HEK293 (cell line): ENCODE measurements around the gene GMPPA.
A peak's percentile ranks its signal among the peaks of the same experiment; 100 is the strongest.

Source experiments
- CTCF ChIA-PET: fragments of 350-600 bp; formaldehyde crosslinking; extraction: SDS; loops from one replicate; lab custom pipeline; 2021; ENCODE audit warnings: antibody characterized with exemption; lab: Yijun Ruan, JAX
- POLR2A ChIA-PET: fragments of 300-600 bp; formaldehyde crosslinking; extraction: SDS; loops from one replicate; lab custom pipeline; 2020; ENCODE audit warnings: antibody characterized with exemption, inconsistent platforms; lab: Yijun Ruan, JAX
- H3K27ac ChIP-seq: fragments of 200-500 bp; sonication (Bioruptor generic); 2 replicates; pipeline ENCODE4 v1.5.1; 2014; ENCODE audit warnings: low read depth, low read length, control low read depth, inconsistent platforms; ENCODE audit errors: extremely low read depth
- H3K36me3 ChIP-seq, 2 experiments: fragments of 200-500 bp in 1 of 2; sonication (Bioruptor generic) in 1 of 2; 1 replicate in 1 of 2; 2 replicates in 1 of 2; pipeline ENCODE4 v1.5.1; 2014 to 2017; ENCODE audit warnings: inconsistent platforms in 2 of 2, low read length in 2 of 2; ENCODE audit not compliant: control insufficient read depth in 2 of 2, insufficient read depth in 1 of 2
- H3K4me1 ChIP-seq: fragments of 200-500 bp; sonication (Bioruptor generic); 2 replicates; pipeline ENCODE4 v1.5.1; 2014; ENCODE audit warnings: mild to moderate bottlenecking, low read length, inconsistent platforms; ENCODE audit not compliant: control insufficient read depth, insufficient read depth
- H3K4me3 ChIP-seq: 2 replicates; pipeline ENCODE4 v1.5.1; 2011; ENCODE audit warnings: low read depth, mild to moderate bottlenecking, control low read depth, low read length, moderate library complexity
- H3K9me3 ChIP-seq: fragments of 200-500 bp; sonication (Bioruptor generic); 2 replicates; pipeline ENCODE4 v1.5.1; 2014; ENCODE audit warnings: low read depth, low read length, inconsistent platforms; ENCODE audit not compliant: control insufficient read depth, insufficient read depth
- GFI1B ChIP-seq: fragments of 450-650 bp; formaldehyde crosslinking; IDR thresholded peaks from 2 replicates; pipeline ENCODE4 v1.5.1; 2016; ENCODE audit warnings: missing biosample characterization, missing genetic modification characterization
- GLIS1 ChIP-seq: fragments of 450-650 bp; formaldehyde crosslinking; IDR thresholded peaks from 2 replicates; pipeline ENCODE4 v1.5.1; 2016; ENCODE audit warnings: missing biosample characterization, missing genetic modification characterization
- RBAK ChIP-seq: fragments of 450-650 bp; formaldehyde crosslinking; IDR thresholded peaks from 2 replicates; pipeline ENCODE4 v1.5.1; 2016; ENCODE audit warnings: missing biosample characterization, missing genetic modification characterization
- SP7 ChIP-seq: fragments of 450-650 bp; formaldehyde crosslinking; IDR thresholded peaks from 2 replicates; pipeline ENCODE4 v1.5.1; 2016; ENCODE audit warnings: missing biosample characterization, missing genetic modification characterization
- YY2 ChIP-seq: fragments of 450-650 bp; formaldehyde crosslinking; IDR thresholded peaks from 2 replicates; pipeline ENCODE4 v1.5.1; 2016; ENCODE audit warnings: missing biosample characterization, missing genetic modification characterization
- ZBTB21 ChIP-seq: fragments of 450-650 bp; formaldehyde crosslinking; IDR thresholded peaks from 2 replicates; pipeline ENCODE4 v1.5.1; 2017; ENCODE audit warnings: missing biosample characterization, missing genetic modification characterization
- ZFP3 ChIP-seq: fragments of 450-650 bp; formaldehyde crosslinking; IDR thresholded peaks from 2 replicates; pipeline ENCODE4 v1.5.1; 2016; ENCODE audit warnings: low read depth, missing biosample characterization, missing genetic modification characterization
- ZNF23 ChIP-seq: fragments of 450-650 bp; formaldehyde crosslinking; IDR thresholded peaks from 2 replicates; pipeline ENCODE4 v1.5.1; 2016; ENCODE audit warnings: missing biosample characterization, missing genetic modification characterization, borderline replicate concordance
- ZNF24 ChIP-seq: fragments of 450-650 bp; formaldehyde crosslinking; IDR thresholded peaks from 2 replicates; pipeline ENCODE4 v1.5.1; 2016; ENCODE audit warnings: missing biosample characterization, missing genetic modification characterization
- ZNF335 ChIP-seq: fragments of 450-650 bp; formaldehyde crosslinking; conservative IDR thresholded peaks from 2 replicates; pipeline ENCODE4 v1.5.1; 2016; ENCODE audit warnings: missing biosample characterization, missing genetic modification characterization
- ZNF366 ChIP-seq: fragments of 450-650 bp; formaldehyde crosslinking; conservative IDR thresholded peaks from 2 replicates; pipeline ENCODE4 v1.5.1; 2016; ENCODE audit warnings: missing biosample characterization, missing genetic modification characterization
- ZNF37A ChIP-seq: fragments of 450-650 bp; IDR thresholded peaks from 2 replicates; pipeline ENCODE4 v1.5.1; 2018; ENCODE audit warnings: missing biosample characterization, missing genetic modification characterization
- ZNF433 ChIP-seq: fragments of 450-650 bp; formaldehyde crosslinking; IDR thresholded peaks from 2 replicates; pipeline ENCODE4 v1.5.1; 2016; ENCODE audit warnings: missing biosample characterization, missing genetic modification characterization, low read depth
- ZNF521 ChIP-seq: fragments of 450-650 bp; formaldehyde crosslinking; IDR thresholded peaks from 2 replicates; pipeline ENCODE4 v1.5.1; 2017; ENCODE audit warnings: missing biosample characterization, mild to moderate bottlenecking, missing genetic modification characterization
- ZNF529 ChIP-seq: fragments of 450-650 bp; formaldehyde crosslinking; IDR thresholded peaks from 2 replicates; pipeline ENCODE4 v1.5.1; 2017; ENCODE audit warnings: missing genetic modification characterization, missing biosample characterization; ENCODE audit not compliant: insufficient replicate concordance
- ZNF610 ChIP-seq: fragments of 450-650 bp; formaldehyde crosslinking; IDR thresholded peaks from 2 replicates; pipeline ENCODE4 v1.5.1; 2016; ENCODE audit warnings: missing biosample characterization, missing genetic modification characterization, borderline replicate concordance
- ZNF747 ChIP-seq: fragments of 450-650 bp; formaldehyde crosslinking; IDR thresholded peaks from 2 replicates; pipeline ENCODE4 v1.5.1; 2016; ENCODE audit warnings: missing biosample characterization, missing genetic modification characterization
- TF ChIP-seq, protein P1 (sequence below): fragments of 450-650 bp; formaldehyde crosslinking; IDR thresholded peaks from 2 replicates; pipeline ENCODE4 v1.5.1; 2016; ENCODE audit warnings: missing biosample characterization, missing genetic modification characterization
- TF ChIP-seq, protein P2 (sequence below): fragments of 450-650 bp; formaldehyde crosslinking; IDR thresholded peaks from 2 replicates; pipeline ENCODE4 v1.5.1; 2017; ENCODE audit warnings: missing biosample characterization, mild to moderate bottlenecking, missing genetic modification characterization, moderate library complexity
- TF ChIP-seq, protein P3 (sequence below): fragments of 450-650 bp; formaldehyde crosslinking; IDR thresholded peaks from 2 replicates; pipeline ENCODE4 v1.5.1; 2016; ENCODE audit warnings: missing biosample characterization, missing genetic modification characterization
- TF ChIP-seq, protein P4 (sequence below): fragments of 450-650 bp; formaldehyde crosslinking; IDR thresholded peaks from 2 replicates; pipeline ENCODE4 v1.5.1; 2016; ENCODE audit warnings: missing biosample characterization, missing genetic modification characterization, borderline replicate concordance
- TF ChIP-seq, protein P5 (sequence below): fragments of 450-650 bp; formaldehyde crosslinking; IDR thresholded peaks from 2 replicates; pipeline ENCODE4 v1.5.1; 2016; ENCODE audit warnings: missing biosample characterization, missing genetic modification characterization
- TF ChIP-seq, protein P6 (sequence below): fragments of 450-650 bp; formaldehyde crosslinking; IDR thresholded peaks from 2 replicates; pipeline ENCODE4 v1.5.1; 2016; ENCODE audit warnings: missing biosample characterization, missing genetic modification characterization

Gene GMPPA

DNA sequence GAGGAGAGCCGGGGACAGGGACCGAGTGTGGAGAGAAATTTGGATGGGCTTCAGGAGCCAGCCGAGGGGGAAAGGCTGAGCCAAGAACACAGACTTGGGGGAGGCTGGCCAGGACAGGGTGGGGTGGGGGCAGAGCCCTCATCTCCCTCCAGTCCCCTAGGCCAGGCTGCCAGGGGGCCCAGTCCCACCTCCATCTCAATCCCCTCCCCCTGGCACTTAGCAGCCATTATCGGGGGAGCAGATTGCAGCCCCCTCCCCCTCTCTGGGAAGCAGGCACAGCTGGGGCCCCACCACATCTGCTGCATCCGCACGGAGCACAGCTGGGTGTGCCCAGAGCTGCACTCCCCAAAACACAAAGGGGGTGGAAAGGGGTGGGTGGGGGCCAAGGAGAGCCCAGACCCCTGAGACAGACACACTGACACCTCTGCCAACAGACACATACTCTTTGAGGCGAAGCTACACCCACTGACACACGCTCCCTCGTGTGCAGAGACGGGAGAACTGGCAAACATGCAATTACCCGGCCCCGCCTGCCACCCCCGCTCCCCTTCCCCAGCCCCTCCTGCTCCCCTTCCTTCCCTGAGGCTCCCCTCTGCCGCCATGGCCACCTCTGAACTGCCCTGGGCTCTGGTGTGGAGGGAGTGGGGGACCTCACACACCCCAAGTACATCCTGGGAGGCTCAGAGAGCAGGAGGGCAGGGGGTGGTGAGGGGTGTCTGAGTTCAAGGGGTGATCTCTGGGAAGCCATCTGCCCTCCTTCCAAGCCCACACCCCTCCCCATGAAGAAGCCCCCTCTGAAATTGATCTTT lies 10.5 kb downstream of the GMPPA start (continued):
- no peak for TF ChIP-seq GFI1B (tag by site-specific recombination)
- TF ChIP-seq, protein P1, sequence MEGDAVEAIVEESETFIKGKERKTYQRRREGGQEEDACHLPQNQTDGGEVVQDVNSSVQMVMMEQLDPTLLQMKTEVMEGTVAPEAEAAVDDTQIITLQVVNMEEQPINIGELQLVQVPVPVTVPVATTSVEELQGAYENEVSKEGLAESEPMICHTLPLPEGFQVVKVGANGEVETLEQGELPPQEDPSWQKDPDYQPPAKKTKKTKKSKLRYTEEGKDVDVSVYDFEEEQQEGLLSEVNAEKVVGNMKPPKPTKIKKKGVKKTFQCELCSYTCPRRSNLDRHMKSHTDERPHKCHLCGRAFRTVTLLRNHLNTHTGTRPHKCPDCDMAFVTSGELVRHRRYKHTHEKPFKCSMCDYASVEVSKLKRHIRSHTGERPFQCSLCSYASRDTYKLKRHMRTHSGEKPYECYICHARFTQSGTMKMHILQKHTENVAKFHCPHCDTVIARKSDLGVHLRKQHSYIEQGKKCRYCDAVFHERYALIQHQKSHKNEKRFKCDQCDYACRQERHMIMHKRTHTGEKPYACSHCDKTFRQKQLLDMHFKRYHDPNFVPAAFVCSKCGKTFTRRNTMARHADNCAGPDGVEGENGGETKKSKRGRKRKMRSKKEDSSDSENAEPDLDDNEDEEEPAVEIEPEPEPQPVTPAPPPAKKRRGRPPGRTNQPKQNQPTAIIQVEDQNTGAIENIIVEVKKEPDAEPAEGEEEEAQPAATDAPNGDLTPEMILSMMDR (tag by site-specific recombination): no peak
- TF ChIP-seq SP7 (tag by site-specific recombination): peak; percentile 49
- no peak for TF ChIP-seq ZBTB21 (tag by site-specific recombination)
- TF ChIP-seq, protein P2, sequence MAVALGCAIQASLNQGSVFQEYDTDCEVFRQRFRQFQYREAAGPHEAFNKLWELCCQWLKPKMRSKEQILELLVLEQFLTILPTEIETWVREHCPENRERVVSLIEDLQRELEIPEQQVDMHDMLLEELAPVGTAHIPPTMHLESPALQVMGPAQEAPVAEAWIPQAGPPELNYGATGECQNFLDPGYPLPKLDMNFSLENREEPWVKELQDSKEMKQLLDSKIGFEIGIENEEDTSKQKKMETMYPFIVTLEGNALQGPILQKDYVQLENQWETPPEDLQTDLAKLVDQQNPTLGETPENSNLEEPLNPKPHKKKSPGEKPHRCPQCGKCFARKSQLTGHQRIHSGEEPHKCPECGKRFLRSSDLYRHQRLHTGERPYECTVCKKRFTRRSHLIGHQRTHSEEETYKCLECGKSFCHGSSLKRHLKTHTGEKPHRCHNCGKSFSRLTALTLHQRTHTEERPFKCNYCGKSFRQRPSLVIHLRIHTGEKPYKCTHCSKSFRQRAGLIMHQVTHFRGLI: no peak
- TF ChIP-seq ZNF747: no peak
- no peak for TF ChIP-seq RBAK
- 0 out of 2 replicates have a peak, but pooled peaks have one; percentile 18 for TF ChIP-seq ZNF335
- no peak for TF ChIP-seq ZNF610 (tag by site-specific recombination)
- no peak for TF ChIP-seq ZNF366 (tag by site-specific recombination)
- TF ChIP-seq, all 188 proteins: peak for 5

DNA sequence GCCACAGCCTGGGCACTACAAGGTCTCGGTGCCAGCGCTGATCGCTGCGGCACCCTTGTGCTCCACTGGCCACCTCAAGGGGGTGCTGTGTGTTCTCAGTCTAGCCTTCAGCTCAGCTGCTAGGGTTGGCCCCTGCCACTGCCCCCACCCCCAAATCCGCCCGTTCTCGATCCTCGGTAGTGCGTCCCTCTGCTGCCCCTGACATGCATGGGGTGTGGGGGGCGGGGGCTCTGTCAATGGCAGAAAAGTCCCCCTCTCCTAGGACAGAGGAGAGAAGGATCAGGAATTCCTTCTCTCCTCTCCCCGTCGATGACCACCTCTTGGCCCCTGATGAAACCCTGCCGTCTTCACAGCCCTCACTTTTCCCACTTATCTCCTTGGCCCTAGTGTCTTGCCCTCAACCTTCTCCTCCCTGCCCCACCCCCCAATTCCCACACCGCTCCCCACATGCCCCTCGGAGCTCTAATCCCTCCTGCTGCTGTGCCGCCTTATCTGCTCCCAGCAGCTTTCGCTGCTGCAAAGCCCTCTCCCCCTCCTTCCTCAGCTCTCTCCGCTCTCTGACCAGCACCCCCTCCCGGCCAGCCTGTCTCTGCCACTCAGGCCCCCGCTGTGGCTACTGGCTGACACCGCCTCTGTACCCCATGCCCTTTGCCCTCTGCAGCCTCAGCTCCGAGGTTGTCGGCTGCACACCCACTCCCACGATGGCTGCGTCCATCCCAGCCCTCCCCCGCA lies 11.3 kb downstream of the GMPPA start:
- Histone ChIP-seq H3K27ac (no peak overlapping the region), H3K4me1 (peaks cover 2% of the 10 kb centered on the region), H3K9me3 (no peaks in the 10 kb centered on the region), H3K36me3 (peaks cover 0 to 26% of the 10 kb centered on the region in 2 experiments; a peak in 1 of 3 replicates), H3K4me3 (peak overlapping the region; percentile 25)
- POLR2A ChIA-PET: interaction anchor here (0.5 to 2.0 kb wide), 6 partner anchors 10 to 262 kb away, joined by 3 to 21 read pairs (median 6); partner anchors contain the start of gene GMPPA
- CTCF ChIA-PET: interaction anchor here (0.5 to 9.5 kb wide), 30 partner anchors 9 to 1760 kb away, joined by 3 to 150 read pairs (median 4); partner anchors contain the start of genes DNPEP, GMPPA and STK16
- TF ChIP-seq ZNF521 (no peak), ZFP3 (tag by site-specific recombination) (0 out of 2 replicates have a peak, but pooled peaks have one; percentile 20), ZNF37A (no peak), ZNF529 (tag by site-specific recombination) (no peak), YY2 (tag by site-specific recombination) (no peak), ZNF23 (tag by site-specific recombination) (no peak), ZNF433 (tag by site-specific recombination) (no peak), ZNF24 (tag by site-specific recombination) (no peak), GLIS1 (tag by site-specific recombination) (peak; percentile 78)
- TF ChIP-seq, protein P3, sequence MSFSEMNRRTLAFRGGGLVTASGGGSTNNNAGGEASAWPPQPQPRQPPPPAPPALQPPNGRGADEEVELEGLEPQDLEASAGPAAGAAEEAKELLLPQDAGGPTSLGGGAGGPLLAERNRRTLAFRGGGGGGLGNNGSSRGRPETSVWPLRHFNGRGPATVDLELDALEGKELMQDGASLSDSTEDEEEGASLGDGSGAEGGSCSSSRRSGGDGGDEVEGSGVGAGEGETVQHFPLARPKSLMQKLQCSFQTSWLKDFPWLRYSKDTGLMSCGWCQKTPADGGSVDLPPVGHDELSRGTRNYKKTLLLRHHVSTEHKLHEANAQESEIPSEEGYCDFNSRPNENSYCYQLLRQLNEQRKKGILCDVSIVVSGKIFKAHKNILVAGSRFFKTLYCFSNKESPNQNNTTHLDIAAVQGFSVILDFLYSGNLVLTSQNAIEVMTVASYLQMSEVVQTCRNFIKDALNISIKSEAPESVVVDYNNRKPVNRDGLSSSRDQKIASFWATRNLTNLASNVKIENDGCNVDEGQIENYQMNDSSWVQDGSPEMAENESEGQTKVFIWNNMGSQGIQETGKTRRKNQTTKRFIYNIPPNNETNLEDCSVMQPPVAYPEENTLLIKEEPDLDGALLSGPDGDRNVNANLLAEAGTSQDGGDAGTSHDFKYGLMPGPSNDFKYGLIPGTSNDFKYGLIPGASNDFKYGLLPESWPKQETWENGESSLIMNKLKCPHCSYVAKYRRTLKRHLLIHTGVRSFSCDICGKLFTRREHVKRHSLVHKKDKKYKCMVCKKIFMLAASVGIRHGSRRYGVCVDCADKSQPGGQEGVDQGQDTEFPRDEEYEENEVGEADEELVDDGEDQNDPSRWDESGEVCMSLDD: peak; percentile 78
- TF ChIP-seq, protein P4, sequence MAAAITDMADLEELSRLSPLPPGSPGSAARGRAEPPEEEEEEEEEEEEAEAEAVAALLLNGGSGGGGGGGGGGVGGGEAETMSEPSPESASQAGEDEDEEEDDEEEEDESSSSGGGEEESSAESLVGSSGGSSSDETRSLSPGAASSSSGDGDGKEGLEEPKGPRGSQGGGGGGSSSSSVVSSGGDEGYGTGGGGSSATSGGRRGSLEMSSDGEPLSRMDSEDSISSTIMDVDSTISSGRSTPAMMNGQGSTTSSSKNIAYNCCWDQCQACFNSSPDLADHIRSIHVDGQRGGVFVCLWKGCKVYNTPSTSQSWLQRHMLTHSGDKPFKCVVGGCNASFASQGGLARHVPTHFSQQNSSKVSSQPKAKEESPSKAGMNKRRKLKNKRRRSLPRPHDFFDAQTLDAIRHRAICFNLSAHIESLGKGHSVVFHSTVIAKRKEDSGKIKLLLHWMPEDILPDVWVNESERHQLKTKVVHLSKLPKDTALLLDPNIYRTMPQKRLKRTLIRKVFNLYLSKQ (tag by site-specific recombination): no peak
- TF ChIP-seq, protein P5, sequence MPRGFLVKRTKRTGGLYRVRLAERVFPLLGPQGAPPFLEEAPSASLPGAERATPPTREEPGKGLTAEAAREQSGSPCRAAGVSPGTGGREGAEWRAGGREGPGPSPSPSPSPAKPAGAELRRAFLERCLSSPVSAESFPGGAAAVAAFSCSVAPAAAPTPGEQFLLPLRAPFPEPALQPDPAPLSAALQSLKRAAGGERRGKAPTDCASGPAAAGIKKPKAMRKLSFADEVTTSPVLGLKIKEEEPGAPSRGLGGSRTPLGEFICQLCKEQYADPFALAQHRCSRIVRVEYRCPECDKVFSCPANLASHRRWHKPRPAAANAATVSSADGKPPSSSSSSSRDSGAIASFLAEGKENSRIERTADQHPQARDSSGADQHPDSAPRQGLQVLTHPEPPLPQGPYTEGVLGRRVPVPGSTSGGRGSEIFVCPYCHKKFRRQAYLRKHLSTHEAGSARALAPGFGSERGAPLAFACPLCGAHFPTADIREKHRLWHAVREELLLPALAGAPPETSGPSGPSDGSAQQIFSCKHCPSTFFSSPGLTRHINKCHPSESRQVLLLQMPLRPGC: no peak
- TF ChIP-seq, protein P6, sequence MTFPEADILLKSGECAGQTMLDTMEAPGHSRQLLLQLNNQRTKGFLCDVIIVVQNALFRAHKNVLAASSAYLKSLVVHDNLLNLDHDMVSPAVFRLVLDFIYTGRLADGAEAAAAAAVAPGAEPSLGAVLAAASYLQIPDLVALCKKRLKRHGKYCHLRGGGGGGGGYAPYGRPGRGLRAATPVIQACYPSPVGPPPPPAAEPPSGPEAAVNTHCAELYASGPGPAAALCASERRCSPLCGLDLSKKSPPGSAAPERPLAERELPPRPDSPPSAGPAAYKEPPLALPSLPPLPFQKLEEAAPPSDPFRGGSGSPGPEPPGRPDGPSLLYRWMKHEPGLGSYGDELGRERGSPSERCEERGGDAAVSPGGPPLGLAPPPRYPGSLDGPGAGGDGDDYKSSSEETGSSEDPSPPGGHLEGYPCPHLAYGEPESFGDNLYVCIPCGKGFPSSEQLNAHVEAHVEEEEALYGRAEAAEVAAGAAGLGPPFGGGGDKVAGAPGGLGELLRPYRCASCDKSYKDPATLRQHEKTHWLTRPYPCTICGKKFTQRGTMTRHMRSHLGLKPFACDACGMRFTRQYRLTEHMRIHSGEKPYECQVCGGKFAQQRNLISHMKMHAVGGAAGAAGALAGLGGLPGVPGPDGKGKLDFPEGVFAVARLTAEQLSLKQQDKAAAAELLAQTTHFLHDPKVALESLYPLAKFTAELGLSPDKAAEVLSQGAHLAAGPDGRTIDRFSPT: peak; percentile 67; the same call in 1 of the 2 replicates
